Lower leg skin (tissue), 3 donors: ENCODE results near the gene CHST5.

ENCODE experiments used
- CTCF ChIP-seq, 3 donors: fragments of 450-650 bp; IDR thresholded peaks; one replicate each; pipeline ENCODE4 v1.5.1; 2016; ENCODE audit warnings: antibody characterized with exemption in 3 of 3, mild to moderate bottlenecking in 3 of 3, moderate library complexity in 2 of 3
- POLR2A ChIP-seq, 2 donors: fragments of 450-650 bp; IDR thresholded peaks; one replicate each; pipeline ENCODE4 v1.6.1; 2016 to 2017; ENCODE audit warnings: antibody characterized with exemption in 2 of 2, mild to moderate bottlenecking in 1 of 2, moderate library complexity in 1 of 2

- no peak for TF ChIP-seq CTCF (IDR thresholded peaks at IDR 0.05)
- TF ChIP-seq POLR2A (IDR thresholded peaks at IDR 0.05): no peak
Observed at GRCh38 chr16:75537776-75538175, 1.9 kb upstream of the CHST5 start.
